ENCODE measurements around the gene UBE4B. TPM values are rescaled to one million over a fixed set of nuclear protein-coding genes. Genes with fewer than 3 reads are reported as not detected.

UBE4B gene
- total and polyA plus RNA-seq, 2 of the 4 experiments (the other 2 are of a cell fraction): 26.5 to 39.3 TPM

- POLR2A ChIA-PET (ENCODE audit: unreplicated experiment): interaction anchor here (0.6 kb wide), 1 partner anchor 15 kb away, joined by 3 read pairs; no protein-coding TSS in a partner anchor
Observed at GRCh38 chr1:10170239-10170574, 137.4 kb downstream of the UBE4B start.

More at GRCh38 chr1:10170239-10170574, 137.4 kb downstream of the UBE4B start:
- no peak overlapping the region for H3K9ac ChIP-seq (ENCODE audit: low read depth, low read length)
- H3K23ac ChIP-seq (ENCODE audit: low read depth, low read length): no peak overlapping the region
- no peak overlapping the region for H4K91ac ChIP-seq (ENCODE audit: insufficient read depth, low read depth, low read length)
- no peak overlapping the region for H2AK5ac ChIP-seq (ENCODE audit: low read depth, low read length)
- H2BK20ac ChIP-seq (ENCODE audit: low read depth, low read length): no peak overlapping the region
- CTCF ChIA-PET: interaction anchor here (1.1 kb wide), 1 partner anchor 39 kb away, joined by 3 read pairs; no protein-coding TSS in a partner anchor
- H3K9me1 ChIP-seq (ENCODE audit: insufficient read depth, low read length): peaks cover 13% of the 10 kb centered on the region; the same call in 1 of the 2 replicates
- H3K79me1 ChIP-seq (ENCODE audit: low read depth in 1 of 2, low read length in 2 of 2): peaks cover 0 to 10% of the 10 kb centered on the region in 2 experiments; a peak in 2 of 4 replicates
- no peak overlapping the region for H2BK5ac ChIP-seq (ENCODE audit: low read depth, low read length, poor library complexity, severe bottlenecking)
- H3K9me3 ChIP-seq (ENCODE audit: control insufficient read depth, insufficient read depth, low read length): no peaks in the 10 kb centered on the region
- H2AK9ac ChIP-seq (replicated peaks; ENCODE audit: low read depth, low read length, poor library complexity): no peak overlapping the region
- H3K36me3 ChIP-seq (ENCODE audit: control insufficient read depth, insufficient read depth, low read length): peaks cover 43% of the 10 kb centered on the region
- no peak overlapping the region for H3K27ac ChIP-seq (ENCODE audit: insufficient read depth, low read length)
- H3K4me2 ChIP-seq (ENCODE audit: low read depth, low read length): no peak overlapping the region
- in situ Hi-C loops (cut with MboI; ENCODE audit: low sequenced_read_pairs): no loop called here
- H4K20me1 ChIP-seq (ENCODE audit: insufficient read depth, low read length): no peaks in the 10 kb centered on the region; the same call in 1 of the 2 replicates
- H4K8ac ChIP-seq (ENCODE audit: low read depth in 2 of 2, low read length in 2 of 2): no peak overlapping the region
- H3K18ac ChIP-seq (ENCODE audit: low read depth, low read length): no peak overlapping the region
- no peak overlapping the region for H2BK120ac ChIP-seq (ENCODE audit: low read depth, low read length)
- H3K4me1 ChIP-seq (ENCODE audit: control insufficient read depth, insufficient read depth, low read length): no peaks in the 10 kb centered on the region
- H3K4ac ChIP-seq (ENCODE audit: low read depth, low read length): no peak overlapping the region
- no peak overlapping the region for H3K14ac ChIP-seq (replicated peaks; ENCODE audit: low read depth, low read length)
- dilution Hi-C loops (cut with HindIII; ENCODE audit: low sequenced_read_pairs, unreplicated experiment): no loop called here
- DNase-seq (peak; percentile 28), ATAC-seq (ENCODE audit: low read depth) (peak; percentile 49)
- no peak overlapping the region for H4K5ac ChIP-seq (ENCODE audit: low read depth, low read length)
- H2AFZ ChIP-seq (replicated peaks; ENCODE audit: low read length, poor library complexity): no peak overlapping the region
- H3K56ac ChIP-seq (ENCODE audit: extremely low read depth, insufficient read depth, low read length): no peak overlapping the region
- no peaks in the 10 kb centered on the region for H3K27me3 ChIP-seq (ENCODE audit: control insufficient read depth, insufficient read depth, low read length)
- no peak overlapping the region for H3K4me3 ChIP-seq (ENCODE audit: insufficient read depth, low read depth, low read length)
- BruUV-seq (replicated peaks): no TSS peak
- intact Hi-C loops (cut with micrococcal nuclease): no loop called here
- no CpG with 5 or more reads among the region's 2 CpGs for WGBS, 2 experiments (ENCODE audit: extremely low coverage in 2 of 2, insufficient read length in 1 of 2)
- no peak overlapping the region for H2BK15ac ChIP-seq (ENCODE audit: low read depth, low read length)
- TF ChIP-seq RCOR1 (IDR thresholded peaks at IDR 0.05; ENCODE audit: insufficient replicate concordance, low read length): no peak
- TF ChIP-seq MXI1 (IDR thresholded peaks at IDR 0.05; ENCODE audit: borderline replicate concordance, low read depth, low read length): no peak
- no peak for TF ChIP-seq USF2 (IDR thresholded peaks at IDR 0.05; ENCODE audit: low read depth, low read length)
- no peak for TF ChIP-seq FOS (IDR thresholded peaks at IDR 0.05; ENCODE audit: low read depth, low read length)
- no peak for TF ChIP-seq ELK1 (IDR thresholded peaks at IDR 0.05; ENCODE audit: borderline replicate concordance, low read depth, low read length)
- TF ChIP-seq POLR2A (IDR thresholded peaks at IDR 0.05; ENCODE audit: low read depth, low read length): no peak
- TF ChIP-seq RAD21 (IDR thresholded peaks at IDR 0.05; ENCODE audit: low read length): no peak
- no peak for TF ChIP-seq NFE2L2 (IDR thresholded peaks at IDR 0.05; ENCODE audit: low read depth, low read length)
- no peak for TF ChIP-seq CHD1 (IDR thresholded peaks at IDR 0.05; ENCODE audit: low read depth, low read length)
